Central memory CD4-positive, alpha-beta T cell (primary cell): ENCODE measurements around the gene CCDC81.
"Not testable (repeated sequence)": the region's sequence is repeated elsewhere in the genome, so short reads cannot be mapped to it uniquely, and the experiment has no call there.

Experiments used
- DNase-seq: peaks from one replicate; pipeline ENCODE4 v3.0.0; 2022
- total RNA-seq, 3 experiments: gene quantifications; one replicate each; lab custom pipeline; 2026; lab: John Stamatoyannopoulos, UW

CCDC81 gene
- total RNA-seq, result 0.53 to 1.2 (median 0.71) reads per million in 3 experiments

- no peak for DNase-seq
Measured at GRCh38 chr11:86374586-86374985, at the start of gene CCDC81. Gene CCDC81 (plus strand): TSS chr11:86374887. CDS start chr11:86375164, 277 bp downstream.

- DNase-seq, result no peak
Measured at GRCh38 chr11:86335131-86335767, 39.4 kb upstream of the CCDC81 start.

- no peak for DNase-seq
Measured at GRCh38 chr11:86337227-86337626, 37.5 kb upstream of the CCDC81 start.

- no peak for DNase-seq
Measured at GRCh38 chr11:86341382-86341781, 33.3 kb upstream of the CCDC81 start.

GRCh38 chr11:86346513-86346912, 28.2 kb upstream of the CCDC81 start:
- no peak for DNase-seq

- DNase-seq, result no peak
Measured at GRCh38 chr11:86355256-86355655, 19.4 kb upstream of the CCDC81 start.

- DNase-seq, result not testable (repeated sequence)
Measured at GRCh38 chr11:86357412-86357811, 17.3 kb upstream of the CCDC81 start.

GRCh38 chr11:86358720-86359119, 16.0 kb upstream of the CCDC81 start:
- no peak for DNase-seq

GRCh38 chr11:86360775-86361395, 13.8 kb upstream of the CCDC81 start:
- no peak for DNase-seq

GRCh38 chr11:86363424-86363823, 11.3 kb upstream of the CCDC81 start:
- DNase-seq, result no peak

GRCh38 chr11:86365546-86365945, 9.1 kb upstream of the CCDC81 start:
- no peak for DNase-seq

- no peak for DNase-seq
Measured at GRCh38 chr11:86369668-86370067, 5.0 kb upstream of the CCDC81 start.

- no peak for DNase-seq
Measured at GRCh38 chr11:86370171-86370570, 4.5 kb upstream of the CCDC81 start.

- no peak for DNase-seq
Measured at GRCh38 chr11:86370922-86371594, 3.6 kb upstream of the CCDC81 start.

- DNase-seq, result no peak
Measured at GRCh38 chr11:86372041-86372440, 2.6 kb upstream of the CCDC81 start.

- no peak for DNase-seq
Measured at GRCh38 chr11:86372586-86372985, 2.1 kb upstream of the CCDC81 start.

GRCh38 chr11:86374069-86374468, 618 bp upstream of the CCDC81 start:
- DNase-seq, result no peak

- DNase-seq, result no peak
Measured at GRCh38 chr11:86377972-86378371, 3.3 kb downstream of the CCDC81 start.

GRCh38 chr11:86380295-86381059, 5.8 kb downstream of the CCDC81 start:
- DNase-seq, result no peak

GRCh38 chr11:86383041-86383955, 8.6 kb downstream of the CCDC81 start:
- DNase-seq, result no peak

GRCh38 chr11:86386283-86386682, 11.6 kb downstream of the CCDC81 start:
- no peak for DNase-seq

- DNase-seq, result no peak
Measured at GRCh38 chr11:86386746-86387145, 12.1 kb downstream of the CCDC81 start.
